SJSA1 (cell line): ENCODE results near the gene DNAH1. TPM values are rescaled to one million over a fixed set of nuclear protein-coding genes. Genes with fewer than 3 reads are reported as not detected.
"Not testable (repeated sequence)": the region's sequence is repeated elsewhere in the genome, so short reads cannot be mapped to it uniquely, and the experiment has no call there.

ENCODE experiments used
- DNase-seq, 2 experiments: peaks; one replicate each; pipeline ENCODE4 v3.0.0-alpha.2; 2015 to 2020; ENCODE audit warnings: low spot score in 2 of 2, low read depth in 1 of 2
- H3K27ac ChIP-seq: fragments of 250-450 bp; sonication (Bioruptor Pico); 2 replicates; pipeline ENCODE4 v1.5.1; 2020; ENCODE audit warnings: mild to moderate bottlenecking, moderate library complexity
- H3K27me3 ChIP-seq: fragments of 250-450 bp; sonication (Bioruptor Pico); replicated peaks from 2 replicates; pipeline ENCODE4 v1.5.1; 2020; ENCODE audit warnings: mild to moderate bottlenecking, moderate library complexity
- H3K36me3 ChIP-seq: fragments of 250-450 bp; sonication (Bioruptor Pico); 2 replicates; pipeline ENCODE4 v1.5.1; 2020; ENCODE audit warnings: mild to moderate bottlenecking
- H3K4me1 ChIP-seq: fragments of 250-450 bp; sonication (Bioruptor Pico); replicated peaks from 2 replicates; pipeline ENCODE4 v1.6.1; 2021; ENCODE audit warnings: mild to moderate bottlenecking
- H3K4me3 ChIP-seq: fragments of 250-450 bp; sonication (Bioruptor Pico); 2 replicates; pipeline ENCODE4 v1.5.1; 2020; ENCODE audit warnings: mild to moderate bottlenecking
- H3K9me3 ChIP-seq: fragments of 250-450 bp; sonication (Bioruptor Pico); replicated peaks from 2 replicates; pipeline ENCODE4 v1.5.1; 2020; ENCODE audit warnings: mild to moderate bottlenecking
- total RNA-seq: library from RNA; depleted of rRNA; stranded (reverse); fragments of >200 nt; shearing (Covaris generic); gene quantifications from 2 replicates; pipeline ENCODE4 v1.2.3, GENCODE V29; 2014

Gene DNAH1
- total RNA-seq, 1 experiment from 2014 or later: 1.1 TPM

DNA sequence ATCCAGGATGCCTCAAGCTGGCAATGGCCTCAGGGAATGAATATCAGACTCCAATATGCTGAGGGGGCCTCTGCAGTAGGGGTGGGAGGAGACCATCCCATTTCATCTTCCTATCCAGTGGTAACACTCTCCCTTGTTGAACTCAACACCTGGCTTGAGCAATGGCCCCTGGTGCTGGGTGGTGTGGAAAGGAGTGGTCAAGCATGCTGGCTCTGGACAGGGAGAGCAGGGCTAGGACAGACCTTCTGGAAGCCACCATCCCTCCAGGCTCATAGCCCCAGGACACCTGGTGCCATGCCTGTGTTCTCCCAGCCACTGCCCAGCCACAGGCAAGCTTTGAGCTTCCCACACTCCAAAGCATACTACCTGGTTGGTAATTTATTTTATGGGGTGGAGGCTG is 9.6 kb downstream of the DNAH1 start:
- H3K27me3 ChIP-seq: no peaks in the 10 kb centered on the region
- H3K9me3 ChIP-seq: no peaks in the 10 kb centered on the region
- no peaks in the 10 kb centered on the region for H3K4me1 ChIP-seq
- DNase-seq: no peak
- no peak overlapping the region for H3K4me3 ChIP-seq
- H3K36me3 ChIP-seq: no peaks in the 10 kb centered on the region
- no peak overlapping the region for H3K27ac ChIP-seq

DNA sequence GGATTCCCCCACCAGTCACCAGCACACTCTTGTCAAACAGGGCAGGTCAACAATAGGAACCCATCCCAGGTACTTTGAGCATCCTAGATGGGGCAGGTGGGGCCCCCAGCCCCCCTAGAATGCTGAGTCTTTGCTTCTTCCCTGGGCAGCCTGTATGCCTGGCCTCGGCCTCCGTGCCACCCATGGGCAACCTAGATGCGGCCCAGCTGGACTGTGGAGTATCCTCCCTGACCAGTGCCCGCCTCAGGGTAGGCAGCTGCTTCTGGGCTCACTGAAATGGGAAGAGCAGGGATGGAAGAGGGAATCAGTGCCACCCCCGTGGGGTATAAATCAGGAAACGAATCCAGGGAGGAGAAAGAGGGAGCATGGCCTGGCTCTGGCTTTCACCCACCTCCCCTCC is 10.9 kb downstream of the DNAH1 start:
- no peaks in the 10 kb centered on the region for H3K36me3 ChIP-seq
- H3K4me1 ChIP-seq: no peaks in the 10 kb centered on the region
- no peak for DNase-seq
- H3K4me3 ChIP-seq: no peak overlapping the region
- H3K27me3 ChIP-seq: no peaks in the 10 kb centered on the region
- H3K9me3 ChIP-seq: no peaks in the 10 kb centered on the region
- no peak overlapping the region for H3K27ac ChIP-seq

DNA sequence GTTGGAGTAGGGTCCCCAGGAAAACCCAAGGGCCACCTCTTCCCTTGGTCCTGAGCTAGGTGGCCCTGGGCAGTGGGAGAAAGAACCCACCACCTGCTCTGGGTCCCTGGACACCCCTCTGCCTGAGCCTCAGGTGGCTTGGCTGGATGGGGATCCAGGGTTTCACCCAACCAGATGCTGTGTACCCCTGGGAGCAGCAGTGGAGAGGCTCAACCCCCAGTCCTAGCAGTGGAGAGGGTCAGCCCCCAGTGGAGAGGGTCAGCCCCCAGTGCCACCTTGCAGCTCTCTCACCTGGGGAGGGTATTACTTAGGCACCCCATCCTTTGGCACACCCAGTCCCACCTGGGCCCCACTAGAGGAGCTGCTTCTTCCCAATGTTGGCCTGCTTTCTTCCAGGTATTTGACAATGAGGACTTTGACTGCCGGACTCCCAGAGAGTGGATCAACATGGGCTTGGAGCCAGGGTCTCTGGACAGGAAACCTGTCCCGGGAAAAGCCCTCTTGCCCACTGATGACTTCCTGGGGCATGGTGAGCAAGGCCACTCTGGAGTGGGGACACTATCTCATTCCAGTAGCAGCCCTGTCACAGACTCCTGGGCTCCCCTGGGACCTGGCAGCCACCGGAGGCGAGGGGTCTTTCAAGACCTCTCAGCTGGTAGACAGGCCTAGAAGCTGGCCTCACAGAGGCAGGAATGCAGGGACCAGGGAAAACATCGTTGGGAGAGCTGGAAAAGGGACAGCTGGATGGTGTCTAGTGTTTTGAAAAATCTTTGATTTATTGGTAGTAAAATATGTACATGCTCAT is 11.6 kb downstream of the DNAH1 start:
- no peaks in the 10 kb centered on the region for H3K4me1 ChIP-seq

DNA sequence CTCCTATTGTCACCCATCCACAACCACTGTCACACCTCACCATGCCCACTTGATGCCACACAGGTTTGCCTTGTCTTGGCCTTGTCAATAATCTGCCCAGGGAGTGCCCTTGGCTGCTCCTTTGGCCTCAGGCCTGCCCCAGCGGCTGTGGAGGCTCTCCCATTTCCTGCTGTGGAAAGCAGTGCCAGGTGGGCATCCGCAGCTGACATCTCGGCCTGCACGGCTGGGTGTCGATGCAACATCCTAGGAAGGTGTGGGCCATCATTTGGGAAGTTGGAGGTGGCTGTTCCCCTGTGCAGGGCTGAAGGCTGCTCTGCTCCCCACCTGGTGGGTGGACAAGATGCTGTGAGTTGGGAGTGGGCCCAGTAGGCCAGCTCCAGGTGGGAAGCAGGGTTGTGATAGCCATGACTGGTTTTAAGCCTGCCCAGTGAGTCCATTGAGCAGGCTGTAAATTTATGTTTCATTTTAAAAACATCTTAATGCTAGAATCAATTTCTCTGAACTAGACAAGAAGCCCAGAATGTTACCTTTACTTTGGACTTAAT is 12.5 kb downstream of the DNAH1 start:
- Histone ChIP-seq H3K4me1 (no peaks in the 10 kb centered on the region), H3K36me3 (no peaks in the 10 kb centered on the region), H3K4me3 (no peak overlapping the region), H3K9me3 (no peaks in the 10 kb centered on the region), H3K27me3 (no peaks in the 10 kb centered on the region), H3K27ac (no peak overlapping the region)
- no peak for DNase-seq

More for the DNA sequence above, 11.6 kb downstream of the DNAH1 start:
- no peaks in the 10 kb centered on the region for H3K27me3 ChIP-seq
- no peak for DNase-seq
- no peak overlapping the region for H3K27ac ChIP-seq
- no peak overlapping the region for H3K4me3 ChIP-seq
- no peaks in the 10 kb centered on the region for H3K9me3 ChIP-seq
- no peaks in the 10 kb centered on the region for H3K36me3 ChIP-seq

DNA sequence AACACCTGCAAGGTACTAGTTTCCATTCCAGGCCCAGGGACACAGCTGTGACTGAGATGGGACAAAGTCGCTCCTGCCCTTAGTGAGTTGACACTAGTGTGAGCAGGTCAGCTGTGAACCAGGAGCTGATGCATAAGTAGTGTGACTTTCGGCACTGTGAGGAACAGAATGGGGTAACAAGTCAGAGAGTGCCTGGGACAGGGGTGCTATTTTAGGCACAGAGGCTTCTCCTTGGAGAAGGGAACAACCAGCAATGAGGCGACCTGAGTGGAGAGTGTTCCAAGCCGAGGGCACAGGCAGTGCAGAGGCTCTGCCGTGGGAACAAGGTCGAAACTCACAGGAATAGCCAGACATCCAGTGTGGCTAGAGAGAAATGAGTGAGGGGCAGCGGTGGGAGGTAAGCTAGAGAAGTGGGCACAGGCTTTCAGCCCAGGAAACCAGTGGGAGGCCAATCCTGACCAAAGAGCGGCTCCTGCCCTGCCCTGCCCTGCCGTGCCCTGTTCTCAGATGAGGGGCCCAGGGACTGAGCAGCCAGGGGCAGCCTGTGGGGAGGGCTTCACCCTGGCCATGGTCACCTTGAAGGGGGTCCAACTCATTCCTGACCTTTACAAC is 14.2 kb downstream of the DNAH1 start:
- no peak overlapping the region for H3K4me3 ChIP-seq

DNA sequence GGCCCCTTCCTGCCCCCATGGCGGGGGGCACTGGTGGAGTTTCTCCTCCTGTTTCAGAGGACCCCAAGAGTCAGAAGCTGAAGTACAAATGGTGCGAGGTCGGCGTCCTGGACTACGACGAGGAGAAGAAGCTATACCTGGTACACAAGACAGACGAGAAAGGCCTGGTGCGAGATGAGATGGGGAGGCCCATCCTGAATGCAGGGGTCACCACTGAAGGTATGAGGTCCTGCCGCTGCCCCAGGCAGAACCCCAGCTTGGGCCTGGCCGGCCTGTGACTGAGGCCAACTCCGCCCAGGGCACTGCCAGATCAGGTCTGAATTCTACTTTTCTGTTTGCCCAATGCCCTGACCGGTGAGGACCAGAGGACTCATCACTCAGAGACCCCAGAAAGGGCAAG is 15.0 kb downstream of the DNAH1 start:
- no peak for DNase-seq
- Histone ChIP-seq H3K27me3 (no peaks in the 10 kb centered on the region), H3K4me1 (no peaks in the 10 kb centered on the region)

More for the DNA sequence above, 14.2 kb downstream of the DNAH1 start:
- DNase-seq: no peak
- H3K9me3 ChIP-seq: no peaks in the 10 kb centered on the region
- no peaks in the 10 kb centered on the region for H3K27me3 ChIP-seq
- H3K27ac ChIP-seq: no peak overlapping the region
- H3K4me1 ChIP-seq: no peaks in the 10 kb centered on the region
- no peaks in the 10 kb centered on the region for H3K36me3 ChIP-seq

DNA sequence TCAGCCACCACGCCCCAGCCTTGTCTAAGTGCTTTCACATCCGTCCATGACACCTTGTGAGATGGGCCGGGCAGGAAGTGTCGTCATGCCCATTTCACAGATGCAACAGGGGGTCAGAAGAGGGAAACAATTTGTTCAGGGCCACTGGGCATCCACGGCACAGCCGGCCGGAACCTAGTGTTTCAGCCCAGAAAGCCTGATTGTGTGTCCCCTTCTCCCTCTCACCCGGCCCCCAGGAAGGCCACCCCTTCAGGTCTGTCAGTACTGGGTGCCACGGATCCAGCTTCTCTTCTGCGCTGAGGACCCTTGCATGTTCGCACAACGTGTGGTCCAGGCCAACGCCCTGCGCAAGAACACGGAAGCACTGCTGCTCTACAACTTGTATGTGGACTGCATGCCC is 15.8 kb downstream of the DNAH1 start:
- no peaks in the 10 kb centered on the region for H3K36me3 ChIP-seq
- no peak for DNase-seq
- no peaks in the 10 kb centered on the region for H3K9me3 ChIP-seq
- H3K4me3 ChIP-seq: no peak overlapping the region
- H3K27me3 ChIP-seq: no peaks in the 10 kb centered on the region
- no peak overlapping the region for H3K27ac ChIP-seq
- no peaks in the 10 kb centered on the region for H3K4me1 ChIP-seq

More for the DNA sequence above, 15.0 kb downstream of the DNAH1 start:
- no peak overlapping the region for H3K4me3 ChIP-seq
- no peaks in the 10 kb centered on the region for H3K36me3 ChIP-seq
- no peaks in the 10 kb centered on the region for H3K9me3 ChIP-seq
- H3K27ac ChIP-seq: no peak overlapping the region

DNA sequence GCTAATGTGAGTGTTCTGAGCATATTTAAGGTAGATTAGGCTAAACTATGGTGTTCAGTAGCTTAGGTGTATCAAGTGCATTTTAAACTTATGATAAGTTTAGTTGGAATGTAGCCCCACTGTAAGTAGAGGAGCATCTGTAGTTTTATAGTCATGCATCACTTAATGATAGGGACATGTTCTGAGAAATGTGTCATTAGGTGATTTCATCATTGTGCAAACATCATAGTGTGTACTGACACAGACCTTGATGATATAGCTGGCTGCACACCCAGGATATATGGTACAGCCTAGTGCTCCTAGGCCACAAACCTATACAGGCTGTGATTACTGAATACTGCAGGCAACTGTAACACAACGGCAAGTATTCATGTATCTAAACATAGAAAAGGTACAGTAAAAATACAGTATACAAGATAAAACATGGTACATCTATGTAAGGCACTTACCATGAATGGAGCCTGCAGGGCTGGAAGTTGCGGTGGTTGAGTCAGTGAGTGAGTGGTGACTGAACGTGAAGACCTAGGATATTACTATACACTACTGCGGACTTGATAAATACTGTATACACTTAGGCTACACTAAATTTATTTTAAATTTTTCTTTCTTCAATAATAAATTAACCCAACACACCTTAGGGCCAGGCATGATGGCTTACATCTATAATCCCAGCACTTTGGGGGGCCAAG is 17.9 kb downstream of the DNAH1 start:
- Histone ChIP-seq H3K9me3 (no peaks in the 10 kb centered on the region), H3K4me1 (no peaks in the 10 kb centered on the region), H3K27me3 (no peaks in the 10 kb centered on the region), H3K36me3 (no peaks in the 10 kb centered on the region), H3K4me3 (no peak overlapping the region), H3K27ac (no peak overlapping the region)
- DNase-seq: no peak

DNA sequence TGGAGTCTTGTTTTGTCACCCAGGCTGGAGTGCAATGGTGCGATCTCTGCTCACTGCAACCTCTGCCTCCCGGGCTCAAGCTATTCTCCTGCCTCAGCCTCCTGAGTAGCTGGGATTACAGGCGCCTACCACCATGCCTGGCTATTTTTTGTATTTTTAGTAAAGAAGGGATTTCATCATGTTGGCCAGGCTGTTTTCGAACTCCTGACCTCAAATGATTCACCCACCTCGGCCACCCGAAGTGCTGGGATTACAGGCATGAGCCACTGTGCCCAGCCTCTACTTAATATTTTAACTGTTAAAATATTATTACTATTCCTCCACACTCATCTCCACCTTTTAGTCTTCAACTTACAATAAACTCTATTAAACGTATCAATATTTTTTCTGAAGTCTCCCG is 22.0 kb downstream of the DNAH1 start:
- H3K36me3 ChIP-seq, H3K27ac ChIP-seq, H3K9me3 ChIP-seq, H3K4me1 ChIP-seq, DNase-seq, H3K27me3 ChIP-seq, H3K4me3 ChIP-seq: not testable (repeated sequence)

DNA sequence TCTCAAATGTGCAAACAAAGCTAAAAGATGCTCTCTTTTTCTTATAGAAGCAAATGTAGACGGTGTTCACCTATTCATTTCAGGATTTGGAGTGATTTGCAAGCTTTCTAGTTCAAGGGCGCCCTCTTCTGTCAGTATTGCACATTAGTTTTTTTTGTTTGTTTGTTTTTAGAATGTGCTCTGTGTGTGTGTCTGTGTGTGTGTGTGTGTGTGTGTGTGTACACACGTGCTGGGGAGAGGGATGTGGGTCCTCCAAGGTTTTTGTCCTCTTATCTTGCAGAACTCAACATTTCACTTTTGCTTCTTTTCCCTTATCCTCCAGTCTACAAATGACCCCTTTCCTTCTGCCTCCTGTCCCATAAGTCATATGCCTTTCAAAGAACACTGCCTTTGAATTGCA is 23.5 kb downstream of the DNAH1 start:
- no peaks in the 10 kb centered on the region for H3K27me3 ChIP-seq
- no peak overlapping the region for H3K27ac ChIP-seq
- H3K9me3 ChIP-seq: no peaks in the 10 kb centered on the region
- no peaks in the 10 kb centered on the region for H3K36me3 ChIP-seq
- H3K4me3 ChIP-seq: no peak overlapping the region
- H3K4me1 ChIP-seq: no peaks in the 10 kb centered on the region
- peak in 1 of 2 experiments; percentile 73 for DNase-seq

DNA sequence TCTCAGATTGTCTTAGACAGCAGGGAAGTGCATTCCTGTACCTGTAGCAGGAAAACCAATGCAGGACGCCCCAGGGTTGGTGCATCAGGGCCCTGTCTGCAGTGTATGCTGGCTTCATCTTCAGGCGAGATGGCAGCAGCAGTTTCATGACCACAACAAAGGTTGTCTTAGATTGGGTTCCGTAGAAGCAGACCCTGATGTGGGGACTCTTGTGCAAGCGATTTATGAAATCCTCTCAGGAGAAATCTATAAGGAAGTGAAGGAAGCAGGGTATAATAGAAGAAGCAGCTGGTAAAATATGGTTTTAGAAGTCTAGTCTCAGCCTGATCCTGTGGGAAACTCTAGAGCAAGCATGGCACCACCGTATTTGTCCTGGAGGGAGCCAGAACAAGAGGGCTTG is 25.0 kb downstream of the DNAH1 start:
- Histone ChIP-seq H3K36me3 (no peaks in the 10 kb centered on the region), H3K9me3 (no peaks in the 10 kb centered on the region), H3K4me1 (no peaks in the 10 kb centered on the region), H3K4me3 (no peak overlapping the region), H3K27me3 (no peaks in the 10 kb centered on the region), H3K27ac (no peak overlapping the region)
- DNase-seq: no peak

DNA sequence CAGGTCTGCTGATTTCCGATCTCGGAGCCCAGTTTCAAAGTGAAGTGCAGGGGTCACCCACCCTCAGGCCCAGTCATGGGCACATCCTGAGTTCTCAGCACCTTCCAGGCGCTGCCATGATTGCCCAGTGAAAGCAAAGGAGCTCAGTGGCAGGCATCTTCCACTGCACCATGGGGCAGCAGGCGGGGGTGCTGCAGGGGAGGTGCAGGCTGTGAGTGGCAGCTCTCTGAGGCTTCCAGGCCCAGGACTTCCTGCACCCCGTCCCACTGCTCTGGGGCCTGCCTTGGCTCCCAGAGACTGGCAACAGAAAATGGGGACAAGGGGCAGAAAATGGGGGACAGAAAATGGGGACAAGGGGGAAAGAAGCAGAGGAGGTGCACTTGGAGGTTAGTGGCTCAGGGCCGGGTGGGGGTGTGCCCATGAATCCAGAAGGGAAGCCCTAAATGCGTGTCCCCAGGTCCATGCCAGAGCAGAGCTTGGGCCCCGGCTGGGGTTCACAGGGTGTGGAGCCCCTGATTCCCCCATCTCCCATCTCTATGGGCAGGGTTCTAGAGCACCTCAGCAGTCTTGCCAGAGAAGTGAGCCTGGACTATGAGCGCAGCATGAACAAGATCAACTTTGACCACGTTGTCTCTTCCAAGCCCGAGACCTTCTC is 28.0 kb downstream of the DNAH1 start:
- H3K27me3 ChIP-seq: no peaks in the 10 kb centered on the region
- DNase-seq: no peak
- H3K9me3 ChIP-seq: no peaks in the 10 kb centered on the region
- H3K4me1 ChIP-seq: no peaks in the 10 kb centered on the region
- no peak overlapping the region for H3K27ac ChIP-seq
- no peak overlapping the region for H3K4me3 ChIP-seq
- no peaks in the 10 kb centered on the region for H3K36me3 ChIP-seq

DNA sequence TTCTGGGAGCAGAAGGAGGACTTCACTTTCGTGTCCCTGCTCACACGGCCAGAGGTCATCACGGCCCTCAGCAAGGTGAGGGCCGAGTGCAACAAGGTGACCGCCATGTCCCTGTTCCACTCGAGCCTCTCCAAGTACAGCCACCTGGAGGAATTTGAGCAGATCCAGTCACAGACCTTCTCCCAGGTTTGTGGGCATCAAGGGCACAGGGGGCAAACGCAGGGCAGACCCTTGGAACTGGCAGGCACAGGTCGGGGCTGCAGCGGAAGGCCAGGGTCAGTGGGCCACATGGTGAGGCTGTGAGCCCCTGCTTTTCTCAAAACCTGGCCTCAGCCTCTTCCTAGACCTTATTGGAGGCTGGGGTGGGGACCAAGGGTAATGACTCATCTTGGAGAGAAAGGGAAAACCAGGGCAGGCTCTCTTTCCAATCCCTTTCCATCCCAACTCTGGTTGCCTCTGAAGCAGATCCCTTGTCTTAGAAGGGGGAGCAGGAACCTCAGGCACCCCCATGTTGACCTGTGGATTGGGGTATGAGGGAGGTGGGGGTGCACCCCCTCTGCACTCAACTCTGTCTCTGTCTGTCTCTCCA is 29.5 kb downstream of the DNAH1 start:
- Histone ChIP-seq H3K9me3 (no peaks in the 10 kb centered on the region), H3K27me3 (no peaks in the 10 kb centered on the region), H3K4me1 (no peaks in the 10 kb centered on the region), H3K27ac (no peak overlapping the region), H3K36me3 (no peaks in the 10 kb centered on the region), H3K4me3 (no peak overlapping the region)
- no peak for DNase-seq
